ENCODE measurements around the gene SEMA3A. TPM values are rescaled to one million over a fixed set of nuclear protein-coding genes. Genes with fewer than 3 reads are reported as not detected.

The SEMA3A gene
- total RNA-seq, 1 experiment from 2014 or later, result 43.3 TPM

- CTCF ChIA-PET, result no interaction called here
- TF ChIP-seq CTCF (IDR thresholded peaks at IDR 0.05) (no peak), REST (IDR thresholded peaks at IDR 0.05; ENCODE audit: insufficient read depth in 1 of 2, low read depth in 2 of 2, low read length in 1 of 2) (no peak), POLR2AphosphoS5 (IDR thresholded peaks at IDR 0.05; ENCODE audit: low read depth, low read length) (no peak), TCF7L2 (IDR thresholded peaks at IDR 0.05; ENCODE audit: low read depth, low read length) (no peak), SIN3A (IDR thresholded peaks at IDR 0.05; ENCODE audit: borderline replicate concordance, insufficient read depth, low read depth, low read length) (no peak)
- Histone ChIP-seq H3K4me3 (ENCODE audit: low read depth in 2 of 2, low read length in 2 of 2) (no peak overlapping the region), H3K27me3 (ENCODE audit: control insufficient read depth, insufficient read depth, low read length) (no peaks in the 10 kb centered on the region), H3K9me3 (ENCODE audit: control insufficient read depth, insufficient read depth, low read depth, low read length) (no peaks in the 10 kb centered on the region), H3K27ac (ENCODE audit: low read length) (no peak overlapping the region; the same call in 1 of the 2 replicates), H3K4me1 (ENCODE audit: control insufficient read depth, insufficient read depth, low read length) (no peaks in the 10 kb centered on the region), H3K36me3 (ENCODE audit: control insufficient read depth, insufficient read depth, low read length) (no peaks in the 10 kb centered on the region)
- BruUV-seq (replicated peaks), result no TSS peak
- POLR2A ChIA-PET, result no interaction called here
- DNase-seq (ENCODE audit: low read depth, low spot score), result no peak
- in situ Hi-C loops (cut with HindIII; ENCODE audit: low pct_unique_long_range_greater_than_20kb, low sequenced_read_pairs), result no loop called here
- intact Hi-C loops (cut with micrococcal nuclease; ENCODE audit: unreplicated experiment), result no loop called here
- no peak for ATAC-seq
Measured at GRCh38 chr7:83941300-83941699, 253.3 kb downstream of the SEMA3A start.

- Histone ChIP-seq H3K27me3 (ENCODE audit: control insufficient read depth, insufficient read depth, low read length) (no peaks in the 10 kb centered on the region), H3K4me1 (ENCODE audit: control insufficient read depth, insufficient read depth, low read length) (no peaks in the 10 kb centered on the region; the same call in 1 of the 2 replicates), H3K9me3 (ENCODE audit: control insufficient read depth, insufficient read depth, low read depth, low read length) (no peaks in the 10 kb centered on the region), H3K27ac (ENCODE audit: low read length) (no peak overlapping the region), H3K36me3 (ENCODE audit: control insufficient read depth, insufficient read depth, low read length) (no peaks in the 10 kb centered on the region), H3K4me3 (ENCODE audit: low read depth in 2 of 2, low read length in 2 of 2) (no peak overlapping the region)
- ChIA-PET POLR2A (no interaction called here), CTCF (no interaction called here)
- no peak for TF ChIP-seq TCF7L2 (IDR thresholded peaks at IDR 0.05; ENCODE audit: low read depth, low read length)
- TF ChIP-seq SIN3A (IDR thresholded peaks at IDR 0.05; ENCODE audit: borderline replicate concordance, insufficient read depth, low read depth, low read length), result no peak
- no peak for TF ChIP-seq REST (IDR thresholded peaks at IDR 0.05; ENCODE audit: insufficient read depth in 1 of 2, low read depth in 2 of 2, low read length in 1 of 2)
- TF ChIP-seq CTCF (IDR thresholded peaks at IDR 0.05), result no peak
- no peak for TF ChIP-seq POLR2AphosphoS5 (IDR thresholded peaks at IDR 0.05; ENCODE audit: low read depth, low read length)
- intact Hi-C loops (cut with micrococcal nuclease; ENCODE audit: unreplicated experiment) (no loop called here), in situ Hi-C loops (cut with HindIII; ENCODE audit: low pct_unique_long_range_greater_than_20kb, low sequenced_read_pairs) (no loop called here)
- DNase-seq (ENCODE audit: low read depth, low spot score) (no peak), ATAC-seq (no peak)
- no TSS peak for BruUV-seq (replicated peaks)
Measured at GRCh38 chr7:83937930-83938329, 256.7 kb downstream of the SEMA3A start.

Data from Panc1 (cell line).